Fibroblast of lung (primary cell): ENCODE measurements around the gene DHODH. TPM values are rescaled to one million over a fixed set of nuclear protein-coding genes. Genes with fewer than 3 reads are reported as not detected.
A peak's percentile ranks its signal among the peaks of the same experiment; 100 is the strongest.

ENCODE experiments used
- DNase-seq, 2 donors: peaks; one replicate each; pipeline versions ENCODE4 v3.0.0 to v3.0.0-alpha.2; 2010; ENCODE audit warnings: low read depth in 2 of 2
- H2AFZ ChIP-seq: 2 replicates; pipeline ENCODE4 v1.5.1; 2012; ENCODE audit warnings: low read length, control low read depth, inconsistent platforms
- H3K27ac ChIP-seq: 2 replicates; pipeline ENCODE4 v1.5.1; 2011; ENCODE audit warnings: low read length, control low read depth; ENCODE audit not compliant: insufficient read depth
- H3K27me3 ChIP-seq: 2 replicates; pipeline ENCODE4 v1.5.1; 2011; ENCODE audit warnings: mild to moderate bottlenecking, low read length; ENCODE audit not compliant: control insufficient read depth, insufficient read depth
- H3K36me3 ChIP-seq: 2 replicates; pipeline ENCODE4 v1.5.1; 2011; ENCODE audit warnings: low read length; ENCODE audit not compliant: control insufficient read depth, insufficient read depth
- H3K4me1 ChIP-seq: 2 replicates; pipeline ENCODE4 v1.5.1; 2011; ENCODE audit warnings: low read length; ENCODE audit not compliant: control insufficient read depth, insufficient read depth; ENCODE audit errors: extremely low read depth
- H3K4me2 ChIP-seq: 2 replicates; pipeline ENCODE4 v1.5.1; 2011; ENCODE audit warnings: low read length, control low read depth; ENCODE audit not compliant: insufficient read depth; ENCODE audit errors: extremely low read depth
- H3K4me3 ChIP-seq, 4 experiments: fragments of 200-600 bp in 1 of 4; sonication (generic) in 1 of 4; replicated peaks in 1 of 4; 2 replicates each; pipeline ENCODE4 v1.5.1; 2011 to 2016; ENCODE audit warnings: low read length in 4 of 4, low read depth in 3 of 4, mild to moderate bottlenecking in 3 of 4, control low read depth in 2 of 4, inconsistent platforms in 1 of 4, mixed read lengths in 1 of 4; ENCODE audit not compliant: insufficient read depth in 1 of 4; ENCODE audit errors: control extremely low read depth in 1 of 4
- H3K79me2 ChIP-seq: 2 replicates; pipeline ENCODE4 v1.5.1; 2012; ENCODE audit warnings: mild to moderate bottlenecking, low read length, inconsistent platforms; ENCODE audit not compliant: control insufficient read depth, insufficient read depth
- H3K9ac ChIP-seq: 2 replicates; pipeline ENCODE4 v1.5.1; 2011; ENCODE audit warnings: mild to moderate bottlenecking, low read length, control low read depth; ENCODE audit not compliant: insufficient read depth
- H3K9me3 ChIP-seq: 2 replicates; pipeline ENCODE4 v1.5.1; 2012; ENCODE audit warnings: low read depth, low read length; ENCODE audit not compliant: control insufficient read depth, insufficient read depth
- H4K20me1 ChIP-seq: 2 replicates; pipeline ENCODE4 v1.5.1; 2011; ENCODE audit warnings: low read length; ENCODE audit not compliant: control insufficient read depth, insufficient read depth; ENCODE audit errors: extremely low read depth
- EZH2 ChIP-seq: IDR thresholded peaks from 2 replicates; pipeline ENCODE4 v1.5.1; 2012; ENCODE audit warnings: low read length, control low read depth, mild to moderate bottlenecking; ENCODE audit errors: missing control alignments
- polyA plus RNA-seq, 2 donors: library from polyadenylated mRNA; depleted of rRNA in 1 of 2; stranded (reverse) in 1 of 2; unstranded in 1 of 2; fragments of >200 nt; gene quantifications; 2 replicates each; pipeline ENCODE4 v1.2.1, GENCODE V29; 2011 to 2012; ENCODE audit warnings: missing spikeins in 1 of 2
- total RNA-seq: library from RNA; depleted of rRNA; stranded (reverse); fragments of >200 nt; gene quantifications from 2 replicates; pipeline ENCODE4 v1.2.1, GENCODE V29; 2014
- TF ChIP-seq, protein P1 (sequence below), 2 donors: IDR thresholded peaks in 1 of 2; conservative IDR thresholded peaks in 1 of 2; 1 replicate in 1 of 2; 2 replicates in 1 of 2; pipeline ENCODE4 v1.5.1; 2011 to 2012; ENCODE audit warnings: low read length in 2 of 2, control low read depth in 1 of 2, inconsistent platforms in 1 of 2, low read depth in 1 of 2, mild to moderate bottlenecking in 1 of 2

Gene DHODH
- total and polyA plus RNA-seq, 2 donors (not counting 1 experiment from before 2014, with no cell fraction given), result 3.0 TPM

DNA sequence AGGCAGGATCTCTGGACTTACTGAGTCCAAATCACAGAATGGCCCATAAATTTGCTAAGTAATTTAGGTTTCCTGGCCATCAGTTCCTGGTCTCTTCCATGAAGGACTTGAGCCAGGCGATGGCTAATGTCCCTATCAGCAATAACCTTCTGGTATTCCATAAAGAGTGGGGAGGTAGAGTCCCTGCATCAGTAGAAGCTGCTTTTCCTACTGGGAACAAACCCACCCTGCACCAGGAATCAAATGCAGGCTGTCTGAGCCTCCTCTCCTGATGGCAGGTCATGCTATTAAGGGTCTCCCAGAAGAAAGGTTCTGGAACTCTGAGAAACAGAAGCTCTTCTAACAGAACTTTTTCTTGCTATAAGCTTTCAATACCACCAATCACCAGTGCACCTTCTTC is 53.0 kb downstream of the DHODH start:
- no peak overlapping the region for H2AFZ ChIP-seq
- H4K20me1 ChIP-seq, result no peaks in the 10 kb centered on the region
- no peaks in the 10 kb centered on the region for H3K36me3 ChIP-seq
- no peak overlapping the region for H3K4me2 ChIP-seq
- no peak overlapping the region for H3K9ac ChIP-seq
- H3K27me3 ChIP-seq, result no peaks in the 10 kb centered on the region
- TF ChIP-seq, protein P1, sequence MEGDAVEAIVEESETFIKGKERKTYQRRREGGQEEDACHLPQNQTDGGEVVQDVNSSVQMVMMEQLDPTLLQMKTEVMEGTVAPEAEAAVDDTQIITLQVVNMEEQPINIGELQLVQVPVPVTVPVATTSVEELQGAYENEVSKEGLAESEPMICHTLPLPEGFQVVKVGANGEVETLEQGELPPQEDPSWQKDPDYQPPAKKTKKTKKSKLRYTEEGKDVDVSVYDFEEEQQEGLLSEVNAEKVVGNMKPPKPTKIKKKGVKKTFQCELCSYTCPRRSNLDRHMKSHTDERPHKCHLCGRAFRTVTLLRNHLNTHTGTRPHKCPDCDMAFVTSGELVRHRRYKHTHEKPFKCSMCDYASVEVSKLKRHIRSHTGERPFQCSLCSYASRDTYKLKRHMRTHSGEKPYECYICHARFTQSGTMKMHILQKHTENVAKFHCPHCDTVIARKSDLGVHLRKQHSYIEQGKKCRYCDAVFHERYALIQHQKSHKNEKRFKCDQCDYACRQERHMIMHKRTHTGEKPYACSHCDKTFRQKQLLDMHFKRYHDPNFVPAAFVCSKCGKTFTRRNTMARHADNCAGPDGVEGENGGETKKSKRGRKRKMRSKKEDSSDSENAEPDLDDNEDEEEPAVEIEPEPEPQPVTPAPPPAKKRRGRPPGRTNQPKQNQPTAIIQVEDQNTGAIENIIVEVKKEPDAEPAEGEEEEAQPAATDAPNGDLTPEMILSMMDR (conservative IDR thresholded peaks at IDR 0.05 in 1 of 2, IDR thresholded peaks at IDR 0.05 in 1 of 2; ENCODE audit: low read depth in 1 of 2, low read length in 2 of 2), result no peak
- no peak overlapping the region for H3K4me3 ChIP-seq
- no peaks in the 10 kb centered on the region for H3K9me3 ChIP-seq
- H3K27ac ChIP-seq, result no peak overlapping the region
- DNase-seq, result no peak
- no peaks in the 10 kb centered on the region for H3K79me2 ChIP-seq
- no peaks in the 10 kb centered on the region for H3K4me1 ChIP-seq

DNA sequence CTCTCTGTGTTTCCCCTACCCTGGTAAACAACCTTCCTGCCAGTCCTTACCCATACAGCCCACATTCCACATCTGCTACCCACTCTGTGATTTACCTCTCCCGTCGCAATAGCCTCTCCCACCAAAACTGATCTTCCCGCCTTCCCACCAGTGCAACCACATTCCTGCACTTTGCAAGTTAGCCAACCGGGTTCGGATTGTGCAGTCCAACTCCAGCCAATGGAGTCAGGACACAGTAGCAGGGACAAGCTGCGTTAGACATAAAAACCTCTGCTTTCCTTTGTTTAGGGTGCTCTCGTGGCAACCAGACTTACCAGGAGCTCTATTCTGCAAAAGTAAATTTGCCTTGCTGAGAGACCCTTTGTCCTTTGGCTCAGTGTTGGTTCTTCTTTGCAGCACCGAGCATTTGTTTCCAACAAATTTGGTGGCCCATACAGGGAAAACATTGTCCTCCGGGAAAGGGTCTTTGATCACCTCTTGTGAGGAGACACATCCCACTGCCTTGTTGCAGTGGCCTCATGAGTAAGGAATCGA is 55.9 kb downstream of the DHODH start:
- H3K4me2 ChIP-seq, result no peak overlapping the region
- no peaks in the 10 kb centered on the region for H3K9me3 ChIP-seq
- no peak overlapping the region for H2AFZ ChIP-seq

DNA sequence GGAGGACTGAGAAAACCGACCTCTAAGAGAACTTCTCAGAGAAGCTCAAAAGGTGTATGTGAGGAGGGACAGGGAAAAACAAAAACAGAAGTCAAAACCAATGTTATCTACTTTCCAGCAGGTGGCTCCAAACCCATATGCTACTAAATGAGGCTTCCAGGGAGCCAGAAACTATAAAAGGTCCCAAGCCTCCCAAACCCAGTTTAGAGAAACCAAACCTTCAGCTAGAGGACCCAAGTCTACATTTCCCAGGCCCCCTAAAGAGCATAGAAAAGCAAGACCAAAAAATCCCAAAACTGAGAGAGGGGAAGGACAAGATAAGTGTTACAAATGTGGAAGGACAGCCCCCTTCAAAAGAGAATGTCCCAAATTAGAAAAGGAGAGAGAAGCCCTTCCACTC is 58.2 kb downstream of the DHODH start:
- DNase-seq, result peak; percentile 23 to 75
- Histone ChIP-seq H3K36me3 (no peaks in the 10 kb centered on the region), H3K4me3 (no peak overlapping the region), H4K20me1 (no peaks in the 10 kb centered on the region), H3K4me1 (no peaks in the 10 kb centered on the region), H3K4me2 (no peak overlapping the region), H3K27me3 (no peaks in the 10 kb centered on the region), H3K27ac (no peak overlapping the region), H3K79me2 (no peaks in the 10 kb centered on the region), H3K9me3 (no peaks in the 10 kb centered on the region), H2AFZ (no peak overlapping the region), H3K9ac (no peak overlapping the region)
- no peak for TF ChIP-seq EZH2
- TF ChIP-seq, protein P1 (conservative IDR thresholded peaks at IDR 0.05 in 1 of 2, IDR thresholded peaks at IDR 0.05 in 1 of 2; ENCODE audit: low read depth in 1 of 2, low read length in 2 of 2), result peak; percentile 54 to 88

More for the DNA sequence above, 55.9 kb downstream of the DHODH start:
- no peak for DNase-seq
- Histone ChIP-seq H3K4me1 (no peaks in the 10 kb centered on the region), H3K4me3 (no peak overlapping the region), H4K20me1 (no peaks in the 10 kb centered on the region), H3K79me2 (no peaks in the 10 kb centered on the region), H3K27ac (no peak overlapping the region), H3K36me3 (no peaks in the 10 kb centered on the region), H3K27me3 (no peaks in the 10 kb centered on the region), H3K9ac (no peak overlapping the region)
- TF ChIP-seq, protein P1 (conservative IDR thresholded peaks at IDR 0.05 in 1 of 2, IDR thresholded peaks at IDR 0.05 in 1 of 2; ENCODE audit: low read depth in 1 of 2, low read length in 2 of 2), result no peak
- TF ChIP-seq EZH2, result no peak
